K562 (cell line): Measurements from ENCODE around the gene GCC1. TPM values are rescaled to one million over a fixed set of nuclear protein-coding genes. Genes with fewer than 3 reads are reported as not detected.

Experiments
- ARID3B ChIP-seq: fragments of 250-450 bp; sonication (Bioruptor Pico); IDR thresholded peaks from 2 replicates; pipeline ENCODE4 v1.4.0; 2020; ENCODE audit warnings: borderline replicate concordance
- E2F1 ChIP-seq: sonication (generic); formaldehyde crosslinking; IDR thresholded peaks from 2 replicates; pipeline ENCODE4 v1.8.1; 2023; ENCODE audit warnings: mild to moderate bottlenecking, missing genetic modification reagents, moderate library complexity
- FOXJ2 ChIP-seq: fragments of 200-800 bp; sonication (Bioruptor generic); IDR thresholded peaks from 2 replicates; pipeline ENCODE4 v1.6.1; 2016; ENCODE audit warnings: missing genetic modification characterization, missing compliant biosample characterization
- HMGN3 ChIP-seq: IDR thresholded peaks from 2 replicates; pipeline ENCODE4 v1.6.1; 2011; ENCODE audit warnings: borderline replicate concordance, low read depth, mild to moderate bottlenecking, mixed read lengths, low read length; ENCODE audit not compliant: insufficient read length; ENCODE audit errors: extremely low read depth
- HOMEZ ChIP-seq: fragments of 250-450 bp; sonication (Bioruptor Pico); IDR thresholded peaks from 2 replicates; pipeline ENCODE4 v1.4.0; 2020; ENCODE audit warnings: mild to moderate bottlenecking, moderate library complexity
- NKRF ChIP-seq: fragments of 450-650 bp; IDR thresholded peaks from 2 replicates; pipeline ENCODE4 v1.6.1; 2016; ENCODE audit warnings: borderline replicate concordance
- NONO ChIP-seq, 2 experiments: fragments of 200-400 bp in 1 of 2; fragments of 450-650 bp in 1 of 2; formaldehyde crosslinking in 1 of 2; IDR thresholded peaks; 2 replicates each; pipeline ENCODE4 v1.6.1; 2017; ENCODE audit warnings: low read depth in 2 of 2, mild to moderate bottlenecking in 2 of 2, moderate library complexity in 2 of 2, low read length in 1 of 2
- RBM14 ChIP-seq: fragments of 200-400 bp; formaldehyde crosslinking; IDR thresholded peaks from 2 replicates; pipeline ENCODE4 v1.6.1; 2018; ENCODE audit warnings: low read depth, mild to moderate bottlenecking, low read length, moderate library complexity, borderline replicate concordance; ENCODE audit not compliant: insufficient read depth
- RFX1 ChIP-seq: fragments of 450-650 bp; IDR thresholded peaks from 2 replicates; pipeline ENCODE4 v1.6.1; 2016; ENCODE audit warnings: mild to moderate bottlenecking, moderate library complexity
- SIX5 ChIP-seq, 2 experiments: IDR thresholded peaks; 2 replicates each; pipeline ENCODE4 v1.6.1; 2011; ENCODE audit warnings: low read length in 2 of 2, borderline replicate concordance in 1 of 2, low read depth in 1 of 2, mild to moderate bottlenecking in 1 of 2, moderate library complexity in 1 of 2; ENCODE audit not compliant: insufficient read depth in 1 of 2
- SMARCE1 ChIP-seq: fragments of 450-650 bp; IDR thresholded peaks from 2 replicates; pipeline ENCODE4 v1.7.1; 2016; ENCODE audit warnings: mild to moderate bottlenecking
- SP1 ChIP-seq: sonication (generic); formaldehyde crosslinking; IDR thresholded peaks from 2 replicates; pipeline ENCODE4 v1.8.1; 2022; ENCODE audit warnings: mild to moderate bottlenecking, missing genetic modification reagents
- SRSF7 ChIP-seq: fragments of 200-400 bp; formaldehyde crosslinking; optimal IDR thresholded peaks from 2 replicates; pipeline ENCODE3; 2017; ENCODE audit warnings: mild to moderate bottlenecking, low read depth, low read length
- TEAD1 ChIP-seq, 2 experiments: fragments of 450-650 bp in 1 of 2; sonication (generic) in 1 of 2; formaldehyde crosslinking; IDR thresholded peaks; 2 replicates each; pipeline versions ENCODE4 v1.4.0 to v1.8.0; 2020 to 2022; ENCODE audit warnings: mild to moderate bottlenecking in 2 of 2, missing genetic modification reagents in 1 of 2
- TRIM25 ChIP-seq: fragments of 450-650 bp; IDR thresholded peaks from 2 replicates; pipeline ENCODE4 v1.7.0; 2016; ENCODE audit warnings: borderline replicate concordance
- ZKSCAN8 ChIP-seq: fragments of 200-800 bp; sonication (Bioruptor generic); IDR thresholded peaks from 2 replicates; pipeline ENCODE4 v1.6.1; 2016; ENCODE audit warnings: missing genetic modification characterization, missing compliant biosample characterization
- ZNF384 ChIP-seq: IDR thresholded peaks from 2 replicates; pipeline ENCODE4 v1.6.1; 2012; ENCODE audit warnings: low read depth, low read length, improper control_type of control experiment
- ZNF445 ChIP-seq: fragments of 250-450 bp; sonication (Bioruptor Pico); IDR thresholded peaks from 2 replicates; pipeline ENCODE4 v1.4.0; 2020; ENCODE audit warnings: low read depth, mild to moderate bottlenecking, moderate library complexity
- polyA plus RNA-seq, 8 experiments: library from polyadenylated mRNA; depleted of rRNA in 4 of 8; stranded (reverse) in 5 of 8; unstranded in 3 of 8; fragments of >200 nt; fragmentation: Nextera tagmentation in 2 of 8; fragmentation: Illumina TruSeq in 1 of 8; extraction: Ambion mirVana in 2 of 8; extraction: Trizol in 1 of 8; gene quantifications; 2 replicates each; pipeline versions ENCODE4 v1.2.1 to v1.2.3, GENCODE V29; 2011 to 2014; ENCODE audit warnings: inconsistent platforms in 1 of 8, missing spikeins in 1 of 8
- total RNA-seq, 7 experiments: library from RNA; depleted of rRNA in 6 of 7; stranded (reverse); fragments of >200 nt in 6 of 7; fragmentation: Illumina TruSeq in 2 of 7; extraction: Trizol in 2 of 7; gene quantifications; 2 replicates each; pipeline versions ENCODE4 v1.2.1 to v1.2.3, GENCODE V29; 2011 to 2021; ENCODE audit warnings: low replicate concordance in 1 of 7

The GCC1 gene
- total and polyA plus RNA-seq, 9 of the 15 experiments (the other 6 are each of a cell fraction or from before 2014, with no cell fraction given) = 1.9 to 19.8 (median 10.9) TPM

DNA sequence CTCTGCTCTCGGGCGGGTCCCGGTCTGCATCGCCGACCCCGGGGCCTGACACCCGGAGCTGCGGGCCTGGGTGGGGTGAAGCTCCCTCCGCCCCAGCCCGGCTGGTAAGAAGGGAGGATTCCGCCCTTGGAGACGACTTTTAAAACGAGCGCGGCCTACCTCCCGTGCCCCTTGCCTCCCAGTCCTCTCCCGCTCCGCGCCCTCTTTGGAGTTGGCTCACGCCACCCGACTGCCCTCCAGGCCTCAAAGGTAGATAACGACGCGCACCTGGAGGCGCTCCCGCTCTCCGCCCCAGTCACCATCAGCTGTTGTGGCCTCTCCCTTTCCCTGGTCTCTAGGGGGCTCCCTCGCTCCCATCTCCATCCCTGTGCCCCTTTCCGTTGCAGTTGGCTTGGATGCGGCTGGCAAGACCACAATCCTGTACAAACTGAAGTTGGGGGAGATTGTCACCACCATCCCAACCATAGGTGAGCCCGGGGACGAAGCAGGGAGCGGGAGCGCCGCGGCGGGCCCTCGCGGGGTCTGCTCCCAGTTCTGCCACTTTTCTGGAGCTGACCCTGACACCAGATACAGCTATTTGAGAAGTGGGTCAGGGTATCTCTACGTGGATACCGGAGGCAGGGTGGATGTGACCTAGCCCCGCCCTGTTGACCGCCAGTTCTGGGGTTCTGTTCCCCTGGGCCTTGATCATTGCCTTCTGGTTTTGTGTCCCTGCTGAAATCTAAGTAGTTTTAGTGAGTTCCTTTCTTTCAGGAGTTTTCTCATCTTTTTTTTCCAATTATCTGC is 3.5 kb upstream of the GCC1 start (continued):
- TF ChIP-seq RFX1 (no peak), TEAD1 (CRISPR knock-in tag; IDR thresholded peaks at IDR 0.05) (peak in 1 of 2 experiments; percentile 67; a peak in 1 of 4 replicates), SRSF7 (no peak), SMARCE1 (peak; percentile 62), E2F1 (peak; percentile 82; the same call in 1 of the 2 replicates), ZNF445 (CRISPR knock-in tag) (no peak), RBM14 (no peak), TRIM25 (no peak), HMGN3 (no peak), ZKSCAN8 (CRISPR knock-in tag) (no peak), NKRF (peak; percentile 73; the same call in 1 of the 2 replicates), ARID3B (CRISPR knock-in tag) (no peak), SP1 (CRISPR knock-in tag) (peak; percentile 52; the same call in 1 of the 2 replicates), NONO (IDR thresholded peaks at IDR 0.05; ENCODE audit: low read depth in 2 of 2, low read length in 1 of 2) (no peak), SIX5 (IDR thresholded peaks at IDR 0.05; ENCODE audit: borderline replicate concordance in 1 of 2, insufficient read depth in 1 of 2, low read depth in 1 of 2, low read length in 2 of 2) (no peak), HOMEZ (no peak), FOXJ2 (tag) (no peak), ZNF384 (no peak)
